Right renal pelvis (tissue), 4 donors: Measurements from ENCODE around the gene TACSTD2. TPM values are rescaled to one million over a fixed set of nuclear protein-coding genes. Genes with fewer than 3 reads are reported as not detected.
"Not testable (repeated sequence)": the region's sequence is repeated elsewhere in the genome, so short reads cannot be mapped to it uniquely, and the experiment has no call there.

Source experiments
- DNase-seq, 4 donors: peaks; one replicate each; pipeline ENCODE4 v3.0.0-alpha.2; 2013; ENCODE audit warnings: low read depth in 4 of 4, low spot score in 3 of 4, missing footprints in 1 of 4
- polyA plus RNA-seq, 4 donors: library from polyadenylated mRNA; unstranded; fragments of 120-200 nt; gene quantifications; one replicate each; pipeline ENCODE4 v1.2.1, GENCODE V29; 2013; ENCODE audit not compliant: insufficient read length in 4 of 4

TACSTD2 gene
- polyA plus RNA-seq, 4 donors: 28.8 to 63.2 (median 36.8) TPM

DNA sequence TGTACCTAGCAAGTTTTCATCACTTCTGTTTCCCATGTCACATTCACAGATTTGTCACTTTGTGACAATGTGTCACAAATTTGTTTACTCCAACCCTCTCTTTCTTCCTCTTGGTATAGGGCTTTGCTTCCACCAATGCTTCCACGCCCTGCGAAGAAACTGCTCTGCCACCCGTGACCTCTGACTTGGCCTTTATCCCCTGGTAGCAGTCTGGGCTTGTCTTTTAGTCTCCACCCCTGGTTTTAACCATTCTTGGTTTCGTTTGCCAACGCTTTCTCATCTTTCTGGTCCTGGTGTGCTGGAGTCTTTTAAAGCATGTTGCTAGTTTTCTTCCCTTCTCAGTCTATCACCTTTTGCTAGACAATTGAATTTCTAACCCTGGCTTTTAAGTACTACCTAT, 8.1 kb downstream of the TACSTD2 start:
- DNase-seq: no peak

GRCh38 chr1:58568271-58568860, 8.7 kb downstream of the TACSTD2 start:
- no peak for DNase-seq

DNA sequence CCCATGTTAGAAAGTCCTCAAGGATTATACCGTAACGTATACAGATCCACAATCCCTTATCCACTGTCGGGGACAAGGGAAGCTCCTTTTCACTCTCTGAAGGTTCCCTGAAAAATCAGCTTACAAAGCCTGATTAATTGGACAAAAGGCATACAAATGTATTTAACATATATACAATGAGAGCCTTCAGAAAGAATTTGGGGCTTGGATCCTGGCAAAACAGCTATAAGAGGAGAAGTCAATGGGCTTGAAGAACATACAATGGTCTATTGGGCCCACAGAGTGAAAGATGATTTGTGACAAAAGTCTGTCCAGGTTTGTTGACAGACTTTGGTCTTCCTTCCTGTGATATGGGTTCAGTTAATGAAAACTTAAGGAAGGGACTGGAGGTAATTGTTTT, 10.7 kb downstream of the TACSTD2 start:
- DNase-seq: no peak

DNA sequence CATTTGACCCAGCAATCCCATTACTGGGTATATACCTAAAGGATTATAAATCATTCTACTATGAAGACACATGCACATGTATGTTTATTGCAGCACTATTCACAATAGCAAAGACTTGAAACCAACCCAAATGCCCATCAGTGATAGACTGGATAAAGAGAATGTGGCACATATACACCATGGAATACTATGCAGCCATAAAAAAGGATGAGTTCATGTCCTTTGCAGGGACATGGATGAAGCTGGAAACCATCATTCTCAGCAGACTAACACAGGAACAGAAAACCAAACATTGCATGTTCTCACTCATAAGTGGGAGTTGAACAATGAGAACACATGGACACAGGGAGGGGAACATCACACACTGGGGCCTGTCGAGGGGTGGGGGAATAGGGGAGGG, 13.3 kb downstream of the TACSTD2 start:
- not testable (repeated sequence) for DNase-seq

DNA sequence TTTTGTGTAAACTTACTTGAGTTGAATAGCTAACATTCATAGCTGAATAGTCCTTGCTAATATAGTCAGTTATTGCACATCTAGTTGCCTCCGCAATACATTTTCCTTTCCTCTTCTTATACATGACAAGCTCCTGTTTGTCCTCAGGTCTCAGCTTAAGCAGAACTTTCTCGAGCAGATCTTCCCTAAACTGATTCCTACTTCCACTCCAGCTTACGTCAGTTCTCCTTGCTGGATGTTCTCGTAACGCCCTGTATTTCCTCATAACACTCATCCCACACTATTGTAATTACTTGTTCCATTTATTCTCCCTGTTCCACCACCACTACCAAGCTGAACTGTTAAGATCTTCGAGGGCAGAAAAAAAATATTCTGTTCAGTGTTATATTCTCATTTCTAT, 15.4 kb downstream of the TACSTD2 start:
- DNase-seq: no peak

GRCh38 chr1:58555393-58555792, 21.7 kb downstream of the TACSTD2 start:
- no peak for DNase-seq

DNA sequence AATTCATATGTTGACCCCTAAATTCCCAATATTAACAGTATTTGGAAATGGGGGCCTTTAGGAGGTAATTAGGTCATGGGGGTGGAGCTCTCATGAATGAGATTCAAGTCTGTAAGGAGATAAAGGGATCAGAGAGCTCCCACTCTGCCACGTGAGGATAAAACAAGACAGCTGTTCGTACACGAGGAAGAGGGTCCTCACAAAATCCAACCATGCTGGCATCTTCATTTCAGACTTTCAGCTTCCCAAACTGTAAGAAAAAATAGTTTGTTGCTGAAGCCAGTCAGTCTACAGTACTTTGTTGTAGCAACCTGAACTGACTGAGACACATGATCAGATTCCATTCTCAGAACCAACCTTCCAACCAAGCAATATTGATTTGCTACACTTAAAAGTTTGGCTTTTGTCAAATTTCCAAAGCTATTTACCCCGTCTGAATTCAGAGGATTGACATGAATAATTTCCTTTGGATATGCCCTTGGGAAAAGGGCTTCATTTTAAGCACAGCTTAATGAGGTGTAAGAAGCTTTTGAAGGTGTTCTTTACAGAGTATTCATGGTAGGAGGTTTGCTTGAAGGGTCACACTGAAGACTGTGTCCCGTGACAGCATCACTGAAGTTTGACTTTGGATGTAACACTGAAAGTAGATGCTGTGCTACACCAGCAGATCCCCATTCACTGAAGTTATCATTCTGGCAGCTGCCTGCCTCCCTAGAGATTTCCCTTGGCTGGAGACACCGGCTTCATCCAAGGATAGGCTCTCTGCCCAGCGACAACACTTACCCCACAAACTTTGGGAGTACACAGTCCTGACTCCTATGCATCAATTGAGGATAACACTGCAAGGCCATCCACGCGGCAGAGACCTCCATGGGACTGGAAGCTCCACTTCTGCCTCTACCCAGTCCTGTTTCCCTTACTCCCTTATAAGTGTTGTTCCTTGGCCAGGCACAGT, 25.6 kb downstream of the TACSTD2 start:
- no peak for DNase-seq

- not testable (repeated sequence) for DNase-seq
Observed at GRCh38 chr1:58549291-58549690, 27.8 kb downstream of the TACSTD2 start.

DNA sequence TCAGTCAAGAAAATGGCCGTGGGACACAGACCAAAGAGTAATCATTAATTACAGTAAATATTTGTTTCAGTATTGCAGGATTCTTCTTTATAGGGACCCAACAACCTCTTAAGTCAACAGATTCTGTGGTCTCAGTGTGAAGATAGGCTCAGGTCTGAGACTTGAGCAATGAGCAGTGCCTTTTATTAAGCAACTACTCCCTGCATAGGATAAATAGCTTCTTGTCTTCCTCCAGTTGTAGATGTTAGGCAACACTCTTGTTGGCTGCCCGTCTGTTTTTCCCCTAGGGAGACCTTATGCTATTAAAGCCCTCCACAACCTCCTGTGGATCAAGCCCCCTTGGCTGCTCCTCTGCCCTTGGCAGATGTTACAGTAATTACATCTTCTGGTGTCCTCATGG, 28.7 kb downstream of the TACSTD2 start:
- no peak for DNase-seq

DNA sequence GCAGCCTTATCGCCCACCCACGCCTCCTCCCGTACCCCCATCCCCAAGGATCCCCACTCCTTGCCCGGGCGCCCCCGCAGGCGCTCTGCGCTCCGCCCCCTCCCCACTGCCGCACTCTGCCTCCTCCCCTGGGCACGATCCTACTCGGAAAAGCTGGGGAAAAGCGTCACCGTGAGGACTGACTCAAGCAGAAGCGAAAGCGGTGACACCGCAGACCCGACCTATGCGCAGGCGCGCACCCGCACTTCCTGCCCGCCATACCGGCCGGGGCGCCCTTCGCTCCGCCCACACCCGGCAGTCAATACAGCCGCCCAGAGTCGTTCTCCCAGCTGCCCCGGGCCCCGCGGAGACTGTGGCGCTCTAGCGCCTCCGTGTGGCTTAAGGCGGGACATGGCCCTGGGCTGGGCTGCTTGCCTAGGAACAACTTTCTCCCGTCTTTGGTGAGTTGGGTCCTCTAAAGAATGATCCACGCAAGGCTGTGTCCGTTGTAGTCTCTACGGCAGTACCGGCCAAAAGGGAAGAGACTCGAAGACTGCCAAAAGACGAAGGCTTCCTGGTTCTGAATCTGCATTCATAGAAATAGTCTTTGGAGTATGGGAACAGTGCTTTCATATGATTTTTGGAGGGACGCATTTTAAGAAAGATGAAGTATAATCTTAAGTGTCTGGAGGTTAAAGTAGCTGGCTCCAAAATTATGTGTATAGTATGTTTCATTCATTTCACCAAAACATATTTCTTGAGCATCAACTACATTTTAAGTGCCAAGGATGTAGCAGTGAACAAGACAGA, 30.3 kb downstream of the TACSTD2 start, which contains the start of gene OMA1:
TSS of gene OMA1 (minus strand) at position 207 of the 789 bp plus-strand sequence. CDS start 7,432 bp downstream, outside the sequence.
- DNase-seq: peak; percentile 91 to 93 (median 92)

GRCh38 chr1:58545591-58546519, 31.2 kb downstream of the TACSTD2 start:
- DNase-seq: peak; percentile 51 to 68 (median 54)

- DNase-seq: no peak
Observed at GRCh38 chr1:58543260-58543659, 33.8 kb downstream of the TACSTD2 start.

- DNase-seq: no peak
Observed at GRCh38 chr1:58539553-58539952, 37.5 kb downstream of the TACSTD2 start.

DNA sequence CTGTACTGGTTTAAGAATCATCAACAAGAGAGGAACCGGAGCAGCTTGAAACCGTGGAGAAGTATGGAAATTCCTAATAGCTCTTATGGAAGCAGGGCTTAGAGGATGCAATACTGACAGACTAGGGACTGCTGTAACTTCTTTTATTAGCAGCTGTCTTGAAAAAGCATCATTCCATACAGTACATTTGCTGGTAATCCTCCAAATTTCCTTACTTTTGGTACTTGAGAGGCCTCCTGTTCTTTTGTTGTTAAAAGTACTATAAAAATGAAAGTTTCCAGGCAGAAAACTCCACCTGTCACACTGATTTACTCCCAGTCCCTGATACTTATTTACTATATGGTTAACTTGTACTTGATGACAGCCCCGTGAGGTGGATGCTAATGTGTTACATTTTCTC, 38.2 kb downstream of the TACSTD2 start:
- DNase-seq: no peak

GRCh38 chr1:58531842-58532241, 45.2 kb downstream of the TACSTD2 start:
- not testable (repeated sequence) for DNase-seq

- no peak for DNase-seq
Observed at GRCh38 chr1:58529284-58529683, 47.8 kb downstream of the TACSTD2 start.

DNA sequence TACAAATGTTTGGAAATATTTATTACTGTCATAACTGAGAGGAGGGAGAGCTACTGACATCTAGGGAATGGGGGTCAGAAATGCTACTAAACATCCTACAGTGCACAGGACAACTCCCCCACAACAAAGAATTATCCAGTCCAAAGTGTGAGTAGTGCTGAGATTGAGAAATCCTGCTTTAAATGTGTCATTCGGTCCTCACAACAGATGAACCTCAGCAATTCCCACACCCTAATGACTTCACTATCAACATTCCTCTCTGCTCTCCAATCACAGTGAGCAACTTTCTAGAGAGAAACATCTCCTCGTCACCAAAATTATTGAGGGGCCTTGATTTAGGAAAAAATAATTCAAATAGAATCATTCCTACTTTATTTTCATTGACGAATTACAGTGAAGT, 48.5 kb downstream of the TACSTD2 start:
- no peak for DNase-seq
